H1 (cell line): ENCODE results near the gene KCTD10. TPM values are rescaled to one million over a fixed set of nuclear protein-coding genes. Genes with fewer than 3 reads are reported as not detected.
A peak's percentile ranks its signal among the peaks of the same experiment; 100 is the strongest.

Source experiments
- CTCF ChIA-PET: fragments of 300-600 bp; sonication (Branson Sonifier 250); formaldehyde crosslinking; loops from one replicate; lab custom pipeline; 2021; ENCODE audit not compliant: partially characterized antibody; lab: Charles Lee
- POLR2A ChIA-PET: fragments of 300-600 bp; sonication (Branson Sonifier 250); formaldehyde crosslinking; loops from one replicate; lab custom pipeline; 2021; ENCODE audit warnings: inconsistent platforms; ENCODE audit not compliant: partially characterized antibody; lab: Charles Lee
- DNase-seq, 2 experiments: peaks; one replicate each; pipeline versions ENCODE4 v3.0.0 to v3.0.0-alpha.2; 2010 to 2022; ENCODE audit warnings: low spot score in 2 of 2, low read depth in 1 of 2, mixed read lengths in 1 of 2
- FAIRE-seq: peaks from 2 replicates; lab custom pipeline; 2011; peaks lifted over from hg19 to GRCh38; lab: Jason Lieb, UNC
- H2AFZ ChIP-seq: 2 replicates; pipeline ENCODE4 v1.8.1; 2012; ENCODE audit warnings: low read length, inconsistent platforms
- H2AK5ac ChIP-seq: 2 replicates; pipeline ENCODE4 v1.6.1; 2013; ENCODE audit warnings: low read depth, low read length
- H2BK120ac ChIP-seq: replicated peaks from 2 replicates; pipeline ENCODE3; 2013; ENCODE audit warnings: low read depth, low read length, inconsistent platforms
- H2BK12ac ChIP-seq: 2 replicates; pipeline ENCODE4 v1.6.1; 2013; ENCODE audit warnings: low read depth, low read length
- H2BK15ac ChIP-seq: 2 replicates; pipeline ENCODE4 v1.6.1; 2013; ENCODE audit warnings: low read length
- H2BK20ac ChIP-seq: 2 replicates; pipeline ENCODE4 v1.6.1; 2013; ENCODE audit warnings: low read length
- H2BK5ac ChIP-seq: 2 replicates; pipeline ENCODE4 v1.6.1; 2013; ENCODE audit warnings: low read depth, low read length
- H3K14ac ChIP-seq: 2 replicates; pipeline ENCODE4 v1.6.1; 2013; ENCODE audit warnings: inconsistent platforms; ENCODE audit not compliant: insufficient read length
- H3K18ac ChIP-seq: 2 replicates; pipeline ENCODE4 v1.6.1; 2013; ENCODE audit warnings: low read length; ENCODE audit errors: extremely low read depth
- H3K23ac ChIP-seq: 2 replicates; pipeline ENCODE4 v1.6.1; 2013; ENCODE audit warnings: inconsistent platforms; ENCODE audit not compliant: insufficient read length
- H3K23me2 ChIP-seq: 2 replicates; pipeline ENCODE4 v1.6.1; 2013; ENCODE audit warnings: low read depth, low read length
- H3K27ac ChIP-seq: 2 replicates; pipeline ENCODE4 v1.6.1; 2011; ENCODE audit warnings: low read depth, low read length, inconsistent platforms
- H3K27me3 ChIP-seq, 4 experiments: replicated peaks in 1 of 4; 1 replicate in 1 of 4; 2 replicates in 3 of 4; pipeline versions ENCODE4 v1.6.1 to v1.8.1; 2011 to 2013; ENCODE audit warnings: low read length in 3 of 4, mild to moderate bottlenecking in 3 of 4, inconsistent platforms in 2 of 4, mixed read lengths in 2 of 4, moderate library complexity in 1 of 4; ENCODE audit not compliant: control insufficient read depth in 3 of 4, insufficient read depth in 3 of 4; ENCODE audit errors: extremely low read depth in 1 of 4
- H3K36me3 ChIP-seq, 4 experiments: 2 replicates each; pipeline versions ENCODE4 v1.6.1 to v1.8.1; 2011 to 2013; ENCODE audit warnings: mild to moderate bottlenecking in 4 of 4, low read length in 3 of 4, moderate library complexity in 2 of 4, control low read depth in 1 of 4, inconsistent platforms in 1 of 4; ENCODE audit not compliant: insufficient read depth in 4 of 4, control insufficient read depth in 2 of 4
- H3K4ac ChIP-seq: replicated peaks from 2 replicates; pipeline ENCODE3; 2013; ENCODE audit warnings: low read length, low read depth, mixed read lengths, inconsistent platforms; ENCODE audit not compliant: insufficient read length
- H3K4me1 ChIP-seq, 4 experiments: replicated peaks in 1 of 4; 1 replicate in 1 of 4; 2 replicates in 3 of 4; pipeline versions ENCODE4 v1.6.1 to v1.8.1; 2011 to 2013; ENCODE audit warnings: low read length in 3 of 4, inconsistent platforms in 2 of 4, mixed read lengths in 1 of 4; ENCODE audit not compliant: insufficient read depth in 4 of 4, control insufficient read depth in 3 of 4
- H3K4me2 ChIP-seq, 2 experiments: 2 replicates each; pipeline versions ENCODE4 v1.6.1 to v1.8.1; 2011 to 2013; ENCODE audit warnings: low read depth in 2 of 2, low read length in 2 of 2, control low read depth in 1 of 2, inconsistent platforms in 1 of 2, mild to moderate bottlenecking in 1 of 2; ENCODE audit not compliant: insufficient read depth in 1 of 2
- H3K4me3 ChIP-seq, 4 experiments: fragments of 200-600, 300-600 bp in 1 of 4; sonication (generic), shearing (Covaris generic), sonication (Bioruptor Twin) in 1 of 4; 2 replicates each; pipeline versions ENCODE4 v1.5.1 to v1.8.1; 2011 to 2016; ENCODE audit warnings: low read length in 4 of 4, low read depth in 3 of 4, control low read depth in 2 of 4, inconsistent platforms in 2 of 4, mild to moderate bottlenecking in 2 of 4, mixed read lengths in 1 of 4, moderate library complexity in 1 of 4; ENCODE audit not compliant: insufficient read depth in 2 of 4; ENCODE audit errors: extremely low read depth in 1 of 4
- H3K56ac ChIP-seq: replicated peaks from 2 replicates; pipeline ENCODE3; 2013; ENCODE audit warnings: low read depth, mild to moderate bottlenecking, mixed read lengths, low read length, inconsistent platforms; ENCODE audit not compliant: insufficient read length
- H3K79me1 ChIP-seq: 2 replicates; pipeline ENCODE4 v1.6.1; 2013; ENCODE audit warnings: low read depth, low read length, control low read depth
- H3K79me2 ChIP-seq, 2 experiments: 2 replicates each; pipeline versions ENCODE4 v1.6.1 to v1.8.1; 2012 to 2013; ENCODE audit warnings: low read length in 2 of 2, mild to moderate bottlenecking in 2 of 2, inconsistent platforms in 1 of 2; ENCODE audit not compliant: insufficient read depth in 2 of 2, control insufficient read depth in 1 of 2
- H3K9ac ChIP-seq, 4 experiments: replicated peaks in 1 of 4; 1 replicate in 1 of 4; 2 replicates in 3 of 4; pipeline versions ENCODE4 v1.6.1 to v1.8.1; 2011 to 2013; ENCODE audit warnings: low read depth in 3 of 4, low read length in 3 of 4, control low read depth in 2 of 4, mild to moderate bottlenecking in 2 of 4, moderate library complexity in 2 of 4, inconsistent platforms in 1 of 4; ENCODE audit errors: extremely low read depth in 1 of 4
- H3K9me3 ChIP-seq, 2 experiments: 2 replicates each; pipeline versions ENCODE4 v1.6.1 to v1.8.1; 2012 to 2013; ENCODE audit warnings: mild to moderate bottlenecking in 2 of 2, moderate library complexity in 2 of 2, control low read depth in 1 of 2, inconsistent platforms in 1 of 2, low read depth in 1 of 2, low read length in 1 of 2, mixed read lengths in 1 of 2; ENCODE audit not compliant: insufficient read depth in 2 of 2
- H4K20me1 ChIP-seq, 2 experiments: replicated peaks in 1 of 2; 2 replicates each; pipeline versions ENCODE3 to v1.8.1; 2011 to 2013; ENCODE audit warnings: inconsistent platforms in 2 of 2, low read length in 2 of 2, mild to moderate bottlenecking in 1 of 2; ENCODE audit not compliant: insufficient read depth in 2 of 2, control insufficient read depth in 1 of 2
- H4K5ac ChIP-seq: 2 replicates; pipeline ENCODE4 v1.6.1; 2013; ENCODE audit warnings: low read length, low read depth, mixed read lengths, inconsistent platforms; ENCODE audit not compliant: insufficient read length
- H4K8ac ChIP-seq: 2 replicates; pipeline ENCODE4 v1.8.0; 2013; ENCODE audit warnings: mild to moderate bottlenecking, moderate library complexity, low read length, inconsistent platforms; ENCODE audit not compliant: insufficient read depth; ENCODE audit errors: extremely low read depth
- H4K91ac ChIP-seq: replicated peaks from 2 replicates; pipeline ENCODE3; 2013; ENCODE audit warnings: low read length, mixed read lengths, inconsistent platforms; ENCODE audit not compliant: insufficient read length
- GTF2F1 ChIP-seq: IDR thresholded peaks from 2 replicates; pipeline ENCODE4 v1.6.1; 2012; ENCODE audit warnings: low read depth, low read length, improper control_type of control experiment, borderline replicate concordance
- POLR2AphosphoS5 ChIP-seq: IDR thresholded peaks from 2 replicates; pipeline ENCODE4 v1.6.1; 2011; ENCODE audit warnings: low read depth, low read length
- SIN3A ChIP-seq, 2 experiments: IDR thresholded peaks in 1 of 2; conservative IDR thresholded peaks in 1 of 2; 2 replicates each; pipeline ENCODE4 v1.6.1; 2011 to 2012; ENCODE audit warnings: low read length in 2 of 2, improper control_type of control experiment in 1 of 2, low read depth in 1 of 2, mild to moderate bottlenecking in 1 of 2
- SRF ChIP-seq: IDR thresholded peaks from 2 replicates; pipeline ENCODE4 v1.6.1; 2011; ENCODE audit warnings: mild to moderate bottlenecking, low read depth, low read length, moderate library complexity
- TEAD4 ChIP-seq: IDR thresholded peaks from 2 replicates; pipeline ENCODE4 v1.6.1; 2012; ENCODE audit warnings: low read depth, low read length, inconsistent platforms, mixed read lengths
- YY1 ChIP-seq: IDR thresholded peaks from 2 replicates; pipeline ENCODE4 v1.6.1; 2011; ENCODE audit warnings: low read depth, mild to moderate bottlenecking, low read length
- WGBS, 2 experiments: shearing (Covaris generic) in 1 of 2; methylation state at CpG; one replicate each; pipeline versions ENCODE4 v1.1.6 to v1.1.7; 2013 to 2015; ENCODE audit warnings: low lambda C conversion rate in 2 of 2, mixed read lengths in 2 of 2, inconsistent platforms in 1 of 2, low coverage in 1 of 2, missing lambda C conversion rate in 1 of 2; ENCODE audit not compliant: insufficient replicate concordance in 2 of 2, insufficient coverage in 1 of 2, insufficient read length in 1 of 2; ENCODE audit errors: extremely low coverage in 1 of 2, missing lambda C conversion rate in 1 of 2; 5-methylcytosine and 5-hydroxymethylcytosine counted together
- polyA plus RNA-seq, 7 experiments: library from polyadenylated mRNA; depleted of rRNA in 3 of 7; stranded (reverse) in 5 of 7; unstranded in 2 of 7; fragments of >200 nt in 5 of 7; fragments of 200-250 nt in 2 of 7; gene quantifications; 1 replicate in 5 of 7; 2 replicates in 1 of 7; 4 replicates in 1 of 7; pipeline versions ENCODE4 v1.2.1 to v1.2.3, GENCODE V29; 2011 to 2013; ENCODE audit warnings: missing spikeins in 2 of 7, mixed read lengths in 2 of 7
- total RNA-seq: library from RNA; stranded (reverse); fragmentation: NEBNext Ultra II Directional; extraction: Animal tissue kit (Norgen Biotek cat#: 25700); gene quantifications from 2 replicates; pipeline ENCODE4 v1.2.1, GENCODE V29; 2021

Gene KCTD10
- total and polyA plus RNA-seq, 2 of the 8 experiments (the other 6 are each of a cell fraction or from before 2014, with no cell fraction given), result 45.3 to 52.4 TPM

GRCh38 chr12:109462868-109463692 is 14.0 kb downstream of the KCTD10 start:
- no peak overlapping the region; the same call in 1 of the 2 replicates for H2BK15ac ChIP-seq
- H3K9ac ChIP-seq, result no peak overlapping the region
- H3K27ac ChIP-seq, result peak overlapping the region; percentile 6; the same call in 1 of the 2 replicates
- H3K23ac ChIP-seq, result no peak overlapping the region
- H3K56ac ChIP-seq, result no peak overlapping the region
- H3K79me2 ChIP-seq, result peaks cover 13 to 87% of the 10 kb centered on the region in 2 experiments
- TF ChIP-seq GTF2F1 (no peak), SRF (peak; percentile 62; the same call in 1 of the 2 replicates), POLR2AphosphoS5 (0 out of 2 replicates have a peak, but pooled peaks have one; percentile 23), SIN3A (conservative IDR thresholded peaks at IDR 0.05 in 1 of 2, IDR thresholded peaks at IDR 0.05 in 1 of 2; ENCODE audit: low read depth in 1 of 2, low read length in 2 of 2) (peak in 1 of 2 experiments; percentile 44; a peak in 1 of 4 replicates), TEAD4 (0 out of 2 replicates have a peak, but pooled peaks have one; percentile 17), YY1 (no peak)
- H3K27me3 ChIP-seq, result no peaks in the 10 kb centered on the region
- peaks cover 40 to 64% (median 48%) of the 10 kb centered on the region in 4 experiments for H3K4me1 ChIP-seq
- 33% methylated on average over 14 of the region's 14 CpGs; no CpG with 5 or more reads in 1 of the 2 experiments for WGBS, 2 experiments
- no peak overlapping the region for H2AFZ ChIP-seq
- peaks cover 2% of the 10 kb centered on the region; the same call in 1 of the 2 replicates for H3K23me2 ChIP-seq
- H4K20me1 ChIP-seq, result peaks cover 4 to 7% of the 10 kb centered on the region in 2 experiments
- H3K14ac ChIP-seq, result no peak overlapping the region
- H3K18ac ChIP-seq, result peak overlapping the region; percentile 20; the same call in 1 of the 2 replicates
- no peak for DNase-seq
- ChIA-PET POLR2A (interaction anchor here (0.9 to 4.6 kb wide), 6 partner anchors 9 to 26 kb away, joined by 3 to 25 read pairs (median 6); partner anchors contain the start of genes KCTD10 and UBE3B), CTCF (interaction anchor here (0.6 to 19.5 kb wide), 10 partner anchors 9 to 1853 kb away, joined by 3 to 245 read pairs (median 4); no protein-coding TSS in a partner anchor)
- H3K4me3 ChIP-seq, result peak overlapping the region in 1 of 4 experiments; percentile 10; a peak in 2 of 8 replicates
- H2BK5ac ChIP-seq, result peak overlapping the region; percentile 99
- no peak overlapping the region for H2AK5ac ChIP-seq
- no peak overlapping the region for H4K8ac ChIP-seq
- H4K5ac ChIP-seq, result peak overlapping the region; percentile 4
- no peak overlapping the region for H4K91ac ChIP-seq
- no peak overlapping the region for H2BK120ac ChIP-seq
- H3K79me1 ChIP-seq, result peaks cover 17% of the 10 kb centered on the region
- H3K4me2 ChIP-seq, result peak overlapping the region; percentile 12 to 58
- H3K4ac ChIP-seq, result no peak overlapping the region
- H2BK20ac ChIP-seq, result peak overlapping the region; percentile 87; the same call in 1 of the 2 replicates
- peak; percentile 48 for FAIRE-seq
- H3K9me3 ChIP-seq, result no peaks in the 10 kb centered on the region
- peak overlapping the region; percentile 98; the same call in 1 of the 2 replicates for H2BK12ac ChIP-seq
- H3K36me3 ChIP-seq, result peaks cover 0 to 21% (median 3%) of the 10 kb centered on the region in 4 experiments; a peak in 5 of 8 replicates
